Fibroblast of lung (primary cell): ENCODE results near the gene KCNH1. TPM values are rescaled to one million over a fixed set of nuclear protein-coding genes. Genes with fewer than 3 reads are reported as not detected.

Source experiments
- DNase-seq, 2 donors: peaks; one replicate each; pipeline versions ENCODE4 v3.0.0 to v3.0.0-alpha.2; 2010; ENCODE audit warnings: low read depth in 2 of 2
- H2AFZ ChIP-seq: 2 replicates; pipeline ENCODE4 v1.5.1; 2012; ENCODE audit warnings: low read length, control low read depth, inconsistent platforms
- H3K27ac ChIP-seq: 2 replicates; pipeline ENCODE4 v1.5.1; 2011; ENCODE audit warnings: low read length, control low read depth; ENCODE audit not compliant: insufficient read depth
- H3K27me3 ChIP-seq: 2 replicates; pipeline ENCODE4 v1.5.1; 2011; ENCODE audit warnings: mild to moderate bottlenecking, low read length; ENCODE audit not compliant: control insufficient read depth, insufficient read depth
- H3K36me3 ChIP-seq: 2 replicates; pipeline ENCODE4 v1.5.1; 2011; ENCODE audit warnings: low read length; ENCODE audit not compliant: control insufficient read depth, insufficient read depth
- H3K4me1 ChIP-seq: 2 replicates; pipeline ENCODE4 v1.5.1; 2011; ENCODE audit warnings: low read length; ENCODE audit not compliant: control insufficient read depth, insufficient read depth; ENCODE audit errors: extremely low read depth
- H3K4me2 ChIP-seq: 2 replicates; pipeline ENCODE4 v1.5.1; 2011; ENCODE audit warnings: low read length, control low read depth; ENCODE audit not compliant: insufficient read depth; ENCODE audit errors: extremely low read depth
- H3K4me3 ChIP-seq, 4 experiments: fragments of 200-600 bp in 1 of 4; sonication (generic) in 1 of 4; replicated peaks in 1 of 4; 2 replicates each; pipeline ENCODE4 v1.5.1; 2011 to 2016; ENCODE audit warnings: low read length in 4 of 4, low read depth in 3 of 4, mild to moderate bottlenecking in 3 of 4, control low read depth in 2 of 4, inconsistent platforms in 1 of 4, mixed read lengths in 1 of 4; ENCODE audit not compliant: insufficient read depth in 1 of 4; ENCODE audit errors: control extremely low read depth in 1 of 4
- H3K79me2 ChIP-seq: 2 replicates; pipeline ENCODE4 v1.5.1; 2012; ENCODE audit warnings: mild to moderate bottlenecking, low read length, inconsistent platforms; ENCODE audit not compliant: control insufficient read depth, insufficient read depth
- H3K9ac ChIP-seq: 2 replicates; pipeline ENCODE4 v1.5.1; 2011; ENCODE audit warnings: mild to moderate bottlenecking, low read length, control low read depth; ENCODE audit not compliant: insufficient read depth
- H3K9me3 ChIP-seq: 2 replicates; pipeline ENCODE4 v1.5.1; 2012; ENCODE audit warnings: low read depth, low read length; ENCODE audit not compliant: control insufficient read depth, insufficient read depth
- H4K20me1 ChIP-seq: 2 replicates; pipeline ENCODE4 v1.5.1; 2011; ENCODE audit warnings: low read length; ENCODE audit not compliant: control insufficient read depth, insufficient read depth; ENCODE audit errors: extremely low read depth
- CTCF ChIP-seq, 2 donors: IDR thresholded peaks in 1 of 2; conservative IDR thresholded peaks in 1 of 2; 1 replicate in 1 of 2; 2 replicates in 1 of 2; pipeline ENCODE4 v1.5.1; 2011 to 2012; ENCODE audit warnings: low read length in 2 of 2, control low read depth in 1 of 2, inconsistent platforms in 1 of 2, low read depth in 1 of 2, mild to moderate bottlenecking in 1 of 2
- EZH2 ChIP-seq: IDR thresholded peaks from 2 replicates; pipeline ENCODE4 v1.5.1; 2012; ENCODE audit warnings: low read length, control low read depth, mild to moderate bottlenecking; ENCODE audit errors: missing control alignments
- polyA plus RNA-seq, 2 donors: library from polyadenylated mRNA; depleted of rRNA in 1 of 2; stranded (reverse) in 1 of 2; unstranded in 1 of 2; fragments of >200 nt; gene quantifications; 2 replicates each; pipeline ENCODE4 v1.2.1, GENCODE V29; 2011 to 2012; ENCODE audit warnings: missing spikeins in 1 of 2
- total RNA-seq: library from RNA; depleted of rRNA; stranded (reverse); fragments of >200 nt; gene quantifications from 2 replicates; pipeline ENCODE4 v1.2.1, GENCODE V29; 2014

The KCNH1 gene
- total and polyA plus RNA-seq, 2 donors (not counting 1 experiment from before 2014, with no cell fraction given): 0.17 to 1.5 TPM

- no peaks in the 10 kb centered on the region for H3K79me2 ChIP-seq
- H4K20me1 ChIP-seq: no peaks in the 10 kb centered on the region
- peak overlapping the region; percentile 21 for H2AFZ ChIP-seq
- peaks cover 9% of the 10 kb centered on the region for H3K27me3 ChIP-seq
- peak overlapping the region; percentile 82 for H3K4me2 ChIP-seq
- TF ChIP-seq EZH2 (no peak), CTCF (conservative IDR thresholded peaks at IDR 0.05 in 1 of 2, IDR thresholded peaks at IDR 0.05 in 1 of 2; ENCODE audit: low read depth in 1 of 2, low read length in 2 of 2) (no peak)
- peak overlapping the region; percentile 27 to 55 (median 40) for H3K4me3 ChIP-seq
- H3K9ac ChIP-seq: peak overlapping the region; percentile 34
- no peaks in the 10 kb centered on the region for H3K9me3 ChIP-seq
- no peaks in the 10 kb centered on the region for H3K36me3 ChIP-seq
- no peak overlapping the region for H3K27ac ChIP-seq
- no peaks in the 10 kb centered on the region for H3K4me1 ChIP-seq
- peak; percentile 6 to 12 for DNase-seq
Measured at GRCh38 chr1:211133393-211133835, 534 bp downstream of the KCNH1 start.

GRCh38 chr1:211132721-211133392 lies 1.1 kb downstream of the KCNH1 start:
- no peak for DNase-seq

GRCh38 chr1:211129776-211130175 lies 4.2 kb downstream of the KCNH1 start:
- H2AFZ ChIP-seq: no peak overlapping the region
- no peaks in the 10 kb centered on the region for H3K79me2 ChIP-seq
- H3K4me2 ChIP-seq: no peak overlapping the region

More at GRCh38 chr1:211132721-211133392, 1.1 kb downstream of the KCNH1 start:
- no peaks in the 10 kb centered on the region for H4K20me1 ChIP-seq
- peaks cover 9% of the 10 kb centered on the region for H3K27me3 ChIP-seq
- peak overlapping the region; percentile 82 for H3K4me2 ChIP-seq
- no peaks in the 10 kb centered on the region for H3K36me3 ChIP-seq
- TF ChIP-seq CTCF (conservative IDR thresholded peaks at IDR 0.05 in 1 of 2, IDR thresholded peaks at IDR 0.05 in 1 of 2; ENCODE audit: low read depth in 1 of 2, low read length in 2 of 2) (no peak), EZH2 (peak; percentile 54)
- no peaks in the 10 kb centered on the region for H3K4me1 ChIP-seq
- H3K27ac ChIP-seq: no peak overlapping the region
- H3K4me3 ChIP-seq: peak overlapping the region in 1 of 4 experiments; percentile 55
- H2AFZ ChIP-seq: peak overlapping the region; percentile 21
- no peak overlapping the region for H3K9ac ChIP-seq
- H3K79me2 ChIP-seq: no peaks in the 10 kb centered on the region
- H3K9me3 ChIP-seq: no peaks in the 10 kb centered on the region

More at GRCh38 chr1:211129776-211130175, 4.2 kb downstream of the KCNH1 start:
- H3K27ac ChIP-seq: no peak overlapping the region
- peaks cover 9% of the 10 kb centered on the region for H3K27me3 ChIP-seq
- H3K9ac ChIP-seq: no peak overlapping the region
- DNase-seq: no peak
- TF ChIP-seq CTCF (conservative IDR thresholded peaks at IDR 0.05 in 1 of 2, IDR thresholded peaks at IDR 0.05 in 1 of 2; ENCODE audit: low read depth in 1 of 2, low read length in 2 of 2) (no peak), EZH2 (no peak)
- no peak overlapping the region for H3K4me3 ChIP-seq
- H3K4me1 ChIP-seq: no peaks in the 10 kb centered on the region
- H3K9me3 ChIP-seq: no peaks in the 10 kb centered on the region
- no peaks in the 10 kb centered on the region for H3K36me3 ChIP-seq
- no peaks in the 10 kb centered on the region for H4K20me1 ChIP-seq
